HEK293 (cell line): ENCODE results near the gene GNB4.

Experiments
- CTCF ChIP-seq: fragments of 450-650 bp; formaldehyde crosslinking; IDR thresholded peaks from 2 replicates; pipeline ENCODE4 v1.5.1; 2016; ENCODE audit warnings: missing biosample characterization, missing genetic modification characterization
- ZNF148 ChIP-seq: fragments of 450-650 bp; formaldehyde crosslinking; IDR thresholded peaks from 2 replicates; pipeline ENCODE4 v1.5.0; 2017; ENCODE audit warnings: missing biosample characterization, missing genetic modification characterization, borderline replicate concordance
- ZNF174 ChIP-seq: fragments of 450-650 bp; formaldehyde crosslinking; IDR thresholded peaks from 2 replicates; pipeline ENCODE4 v1.5.0; 2017; ENCODE audit warnings: missing biosample characterization, mild to moderate bottlenecking, missing genetic modification characterization
- ZNF248 ChIP-seq: fragments of 450-650 bp; formaldehyde crosslinking; IDR thresholded peaks from 2 replicates; pipeline ENCODE4 v1.5.1; 2017; ENCODE audit warnings: missing biosample characterization, missing genetic modification characterization
- ZNF449 ChIP-seq: fragments of 450-650 bp; formaldehyde crosslinking; IDR thresholded peaks from 2 replicates; pipeline ENCODE4 v1.5.1; 2017; ENCODE audit warnings: missing biosample characterization, mild to moderate bottlenecking, missing genetic modification characterization, moderate library complexity
- ZNF510 ChIP-seq: fragments of 450-650 bp; formaldehyde crosslinking; IDR thresholded peaks from 2 replicates; pipeline ENCODE4 v1.5.1; 2018; ENCODE audit warnings: mild to moderate bottlenecking, missing genetic modification characterization, missing biosample characterization; ENCODE audit not compliant: insufficient replicate concordance

- no peak for TF ChIP-seq ZNF148 (tag by site-specific recombination)
- TF ChIP-seq CTCF (tag by site-specific recombination) = no peak
- no peak for TF ChIP-seq ZNF174
- no peak for TF ChIP-seq ZNF510 (tag by site-specific recombination)
- no peak for TF ChIP-seq ZNF248 (tag by site-specific recombination)
- peak; percentile 73; the same call in 1 of the 2 replicates for TF ChIP-seq ZNF449 (tag by site-specific recombination)
These were observed 13.2 kb upstream of the GNB4 start for GRCh38 chr3:179464323-179465092.
